ENCODE measurements around the gene NFATC3.

DNA sequence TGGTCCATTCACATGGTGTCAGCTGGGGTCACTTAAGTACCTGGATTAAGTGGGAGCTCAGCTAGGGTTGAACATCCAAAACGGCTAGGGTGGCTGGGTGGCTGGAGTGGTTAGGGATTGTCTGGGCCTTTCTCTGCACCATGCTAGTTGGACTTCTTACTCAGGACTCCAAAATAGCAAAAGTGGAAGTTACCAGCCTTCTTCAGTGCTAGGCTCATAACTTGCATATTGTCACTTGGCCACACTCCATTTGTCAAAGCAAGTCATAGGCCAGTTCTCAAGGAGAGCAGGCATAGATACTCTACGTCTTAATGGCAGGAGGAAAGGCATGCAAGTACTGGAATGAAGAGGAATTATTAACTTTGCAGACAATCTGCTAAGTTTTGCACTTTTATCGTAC is 81.1 kb downstream of the NFATC3 start:
- TF ChIP-seq, protein P1, sequence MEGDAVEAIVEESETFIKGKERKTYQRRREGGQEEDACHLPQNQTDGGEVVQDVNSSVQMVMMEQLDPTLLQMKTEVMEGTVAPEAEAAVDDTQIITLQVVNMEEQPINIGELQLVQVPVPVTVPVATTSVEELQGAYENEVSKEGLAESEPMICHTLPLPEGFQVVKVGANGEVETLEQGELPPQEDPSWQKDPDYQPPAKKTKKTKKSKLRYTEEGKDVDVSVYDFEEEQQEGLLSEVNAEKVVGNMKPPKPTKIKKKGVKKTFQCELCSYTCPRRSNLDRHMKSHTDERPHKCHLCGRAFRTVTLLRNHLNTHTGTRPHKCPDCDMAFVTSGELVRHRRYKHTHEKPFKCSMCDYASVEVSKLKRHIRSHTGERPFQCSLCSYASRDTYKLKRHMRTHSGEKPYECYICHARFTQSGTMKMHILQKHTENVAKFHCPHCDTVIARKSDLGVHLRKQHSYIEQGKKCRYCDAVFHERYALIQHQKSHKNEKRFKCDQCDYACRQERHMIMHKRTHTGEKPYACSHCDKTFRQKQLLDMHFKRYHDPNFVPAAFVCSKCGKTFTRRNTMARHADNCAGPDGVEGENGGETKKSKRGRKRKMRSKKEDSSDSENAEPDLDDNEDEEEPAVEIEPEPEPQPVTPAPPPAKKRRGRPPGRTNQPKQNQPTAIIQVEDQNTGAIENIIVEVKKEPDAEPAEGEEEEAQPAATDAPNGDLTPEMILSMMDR (conservative IDR thresholded peaks at IDR 0.05), result no peak
- TF ChIP-seq EZH2 (IDR thresholded peaks at IDR 0.05; ENCODE audit: low read depth), result no peak

Measured in PC-9 (cell line).